ENCODE measurements around the gene SLC30A7. TPM values are rescaled to one million over a fixed set of nuclear protein-coding genes. Genes with fewer than 3 reads are reported as not detected.
"Not testable (repeated sequence)": the region's sequence is repeated elsewhere in the genome, so short reads cannot be mapped to it uniquely, and the experiment has no call there.

SLC30A7 gene
- total RNA-seq (2014; rRNA removed; shearing (Covaris generic); ENCODE audit: low replicate concordance): 15.2 and 26.6 TPM in 2 replicates

GRCh38 chr1:100895540-100896480 lies at the start of gene SLC30A7:
SLC30A7 (plus strand) TSS chr1:100896090; CDS start chr1:100896263, 173 bp downstream.
- Histone ChIP-seq H3K4me3 (peak within 1 kb of the TSS; percentile 81), H3K36me3 (peaks cover 34% of the 10 kb centered on the region)
- DNase-seq: peak; percentile 95

GRCh38 chr1:100847361-100848082 lies 48.4 kb upstream of the SLC30A7 start:
- no peaks in the 10 kb centered on the region for H3K27me3 ChIP-seq
- no peak overlapping the region for H3K4me3 ChIP-seq
- H3K36me3 ChIP-seq: no peaks in the 10 kb centered on the region
- DNase-seq: no peak
- no peaks in the 10 kb centered on the region for H3K9me3 ChIP-seq

More at GRCh38 chr1:100895540-100896480, at the start of gene SLC30A7:
- no peaks in the 10 kb centered on the region for H3K27me3 ChIP-seq
- peaks cover 3% of the 10 kb centered on the region for H3K9me3 ChIP-seq

GRCh38 chr1:100851726-100852125 lies 44.2 kb upstream of the SLC30A7 start:
- Histone ChIP-seq H3K27me3 (no peaks in the 10 kb centered on the region), H3K36me3 (no peaks in the 10 kb centered on the region), H3K4me3 (no peak overlapping the region), H3K9me3 (no peaks in the 10 kb centered on the region)
- no peak for DNase-seq

- DNase-seq: no peak
- Histone ChIP-seq H3K9me3 (no peaks in the 10 kb centered on the region), H3K27me3 (no peaks in the 10 kb centered on the region), H3K36me3 (no peaks in the 10 kb centered on the region), H3K4me3 (no peak overlapping the region)
Observed at GRCh38 chr1:100852976-100853375, 42.9 kb upstream of the SLC30A7 start.

- not testable (repeated sequence) for H3K4me3 ChIP-seq, H3K36me3 ChIP-seq, H3K27me3 ChIP-seq, H3K9me3 ChIP-seq, DNase-seq
Observed at GRCh38 chr1:100855116-100855515, 40.8 kb upstream of the SLC30A7 start.

- no peaks in the 10 kb centered on the region for H3K9me3 ChIP-seq
- H3K4me3 ChIP-seq: no peak overlapping the region
- no peaks in the 10 kb centered on the region for H3K36me3 ChIP-seq
- no peaks in the 10 kb centered on the region for H3K27me3 ChIP-seq
- DNase-seq: no peak
Observed at GRCh38 chr1:100860397-100860991, 35.4 kb upstream of the SLC30A7 start.

- Histone ChIP-seq H3K4me3 (no peak overlapping the region), H3K36me3 (no peaks in the 10 kb centered on the region), H3K9me3 (no peaks in the 10 kb centered on the region), H3K27me3 (no peaks in the 10 kb centered on the region)
- no peak for DNase-seq
Observed at GRCh38 chr1:100861379-100861778, 34.5 kb upstream of the SLC30A7 start.

GRCh38 chr1:100862591-100862990 lies 33.3 kb upstream of the SLC30A7 start:
- no peaks in the 10 kb centered on the region for H3K36me3 ChIP-seq
- DNase-seq: no peak
- H3K9me3 ChIP-seq: no peaks in the 10 kb centered on the region
- no peak overlapping the region for H3K4me3 ChIP-seq
- no peaks in the 10 kb centered on the region for H3K27me3 ChIP-seq

GRCh38 chr1:100866041-100866900 lies 29.6 kb upstream of the SLC30A7 start:
- Histone ChIP-seq H3K27me3 (no peaks in the 10 kb centered on the region), H3K4me3 (no peak overlapping the region), H3K9me3 (no peaks in the 10 kb centered on the region), H3K36me3 (no peaks in the 10 kb centered on the region)
- no peak for DNase-seq

GRCh38 chr1:100866901-100867206 lies 29.0 kb upstream of the SLC30A7 start:
- H3K9me3 ChIP-seq: no peaks in the 10 kb centered on the region
- DNase-seq: no peak
- no peaks in the 10 kb centered on the region for H3K36me3 ChIP-seq
- no peak overlapping the region for H3K4me3 ChIP-seq
- H3K27me3 ChIP-seq: no peaks in the 10 kb centered on the region

GRCh38 chr1:100868364-100868995 lies 27.4 kb upstream of the SLC30A7 start:
- H3K36me3 ChIP-seq: no peaks in the 10 kb centered on the region
- no peaks in the 10 kb centered on the region for H3K9me3 ChIP-seq
- no peaks in the 10 kb centered on the region for H3K27me3 ChIP-seq
- DNase-seq: no peak
- no peak overlapping the region for H3K4me3 ChIP-seq

GRCh38 chr1:100869996-100870395 lies 25.9 kb upstream of the SLC30A7 start:
- no peak overlapping the region for H3K4me3 ChIP-seq
- no peaks in the 10 kb centered on the region for H3K27me3 ChIP-seq
- no peaks in the 10 kb centered on the region for H3K9me3 ChIP-seq
- DNase-seq: no peak
- H3K36me3 ChIP-seq: no peaks in the 10 kb centered on the region

- Histone ChIP-seq H3K9me3 (no peaks in the 10 kb centered on the region; the same call in 1 of the 2 replicates), H3K27me3 (no peaks in the 10 kb centered on the region), H3K4me3 (no peak overlapping the region), H3K36me3 (no peaks in the 10 kb centered on the region)
- no peak for DNase-seq
Observed at GRCh38 chr1:100874433-100874832, 21.5 kb upstream of the SLC30A7 start.

GRCh38 chr1:100875228-100875627 lies 20.7 kb upstream of the SLC30A7 start:
- Histone ChIP-seq H3K4me3 (no peak overlapping the region), H3K9me3 (no peaks in the 10 kb centered on the region; the same call in 1 of the 2 replicates), H3K27me3 (no peaks in the 10 kb centered on the region), H3K36me3 (no peaks in the 10 kb centered on the region)
- DNase-seq: no peak

GRCh38 chr1:100876291-100876690 lies 19.6 kb upstream of the SLC30A7 start:
- Histone ChIP-seq H3K27me3 (no peaks in the 10 kb centered on the region), H3K36me3 (no peaks in the 10 kb centered on the region), H3K9me3 (no peaks in the 10 kb centered on the region; the same call in 1 of the 2 replicates), H3K4me3 (no peak overlapping the region)
- no peak for DNase-seq

- Histone ChIP-seq H3K9me3 (no peaks in the 10 kb centered on the region; the same call in 1 of the 2 replicates), H3K4me3 (no peak overlapping the region), H3K36me3 (no peaks in the 10 kb centered on the region), H3K27me3 (no peaks in the 10 kb centered on the region)
- no peak for DNase-seq
Observed at GRCh38 chr1:100879422-100879821, 16.5 kb upstream of the SLC30A7 start.
